ENCODE measurements around the gene STARD9. TPM values are rescaled to one million over a fixed set of nuclear protein-coding genes. Genes with fewer than 3 reads are reported as not detected.

STARD9 gene
- total RNA-seq, 1 experiment from 2014 or later: 0.92 TPM

- no peak overlapping the region for H3K4me3 Mint-ChIP-seq (ENCODE audit: low read depth, unreplicated experiment)
- DNase-seq: no peak
- no peaks in the 10 kb centered on the region for H3K36me3 Mint-ChIP-seq (ENCODE audit: insufficient read depth, unreplicated experiment)
- BruUV-seq (replicated peaks): no TSS peak
- H3K9me3 Mint-ChIP-seq (ENCODE audit: low read depth, unreplicated experiment): no peaks in the 10 kb centered on the region
- no peak for TF ChIP-seq CTCF (IDR thresholded peaks at IDR 0.05; ENCODE audit: unreplicated experiment)
- no peak overlapping the region for H3K27ac Mint-ChIP-seq (ENCODE audit: unreplicated experiment)
- H3K27me3 Mint-ChIP-seq (ENCODE audit: unreplicated experiment): no peaks in the 10 kb centered on the region
- intact Hi-C loops (cut with micrococcal nuclease; ENCODE audit: unreplicated experiment): no loop called here
- no peaks in the 10 kb centered on the region for H3K4me1 Mint-ChIP-seq (ENCODE audit: low read depth, unreplicated experiment)
- CTCF ChIA-PET: no interaction called here
Observed at GRCh38 chr15:42627485-42627884, 52.1 kb downstream of the STARD9 start.

GRCh38 chr15:42628761-42629160, 53.4 kb downstream of the STARD9 start:
- CTCF ChIA-PET: no interaction called here
- no peaks in the 10 kb centered on the region for H3K9me3 Mint-ChIP-seq (ENCODE audit: low read depth, unreplicated experiment)
- H3K4me3 Mint-ChIP-seq (ENCODE audit: low read depth, unreplicated experiment): no peak overlapping the region
- H3K36me3 Mint-ChIP-seq (ENCODE audit: insufficient read depth, unreplicated experiment): no peaks in the 10 kb centered on the region
- BruUV-seq (replicated peaks): no TSS peak
- intact Hi-C loops (cut with micrococcal nuclease; ENCODE audit: unreplicated experiment): no loop called here
- no peak for DNase-seq
- H3K27ac Mint-ChIP-seq (ENCODE audit: unreplicated experiment): no peak overlapping the region
- H3K27me3 Mint-ChIP-seq (ENCODE audit: unreplicated experiment): no peaks in the 10 kb centered on the region
- TF ChIP-seq CTCF (IDR thresholded peaks at IDR 0.05; ENCODE audit: unreplicated experiment): no peak
- no peaks in the 10 kb centered on the region for H3K4me1 Mint-ChIP-seq (ENCODE audit: low read depth, unreplicated experiment)

- no peak for TF ChIP-seq CTCF (IDR thresholded peaks at IDR 0.05; ENCODE audit: unreplicated experiment)
- no peak overlapping the region for H3K27ac Mint-ChIP-seq (ENCODE audit: unreplicated experiment)
- no peaks in the 10 kb centered on the region for H3K9me3 Mint-ChIP-seq (ENCODE audit: low read depth, unreplicated experiment)
- no peaks in the 10 kb centered on the region for H3K27me3 Mint-ChIP-seq (ENCODE audit: unreplicated experiment)
- no TSS peak for BruUV-seq (replicated peaks)
- intact Hi-C loops (cut with micrococcal nuclease; ENCODE audit: unreplicated experiment): no loop called here
- no peaks in the 10 kb centered on the region for H3K4me1 Mint-ChIP-seq (ENCODE audit: low read depth, unreplicated experiment)
- CTCF ChIA-PET: no interaction called here
- H3K4me3 Mint-ChIP-seq (ENCODE audit: low read depth, unreplicated experiment): no peak overlapping the region
- H3K36me3 Mint-ChIP-seq (ENCODE audit: insufficient read depth, unreplicated experiment): no peaks in the 10 kb centered on the region
- DNase-seq: no peak
Observed at GRCh38 chr15:42632105-42632675, 56.8 kb downstream of the STARD9 start.

GRCh38 chr15:42640109-42640508, 64.7 kb downstream of the STARD9 start:
- intact Hi-C loops (cut with micrococcal nuclease; ENCODE audit: unreplicated experiment): no loop called here
- BruUV-seq (replicated peaks): no TSS peak

More at GRCh38 chr15:42640109-42640508, 64.7 kb downstream of the STARD9 start:
- CTCF ChIA-PET: interaction anchor here (0.5 kb wide), 1 partner anchor 1150 kb away, joined by 4 read pairs; no protein-coding TSS in a partner anchor
- DNase-seq: no peak
- no peak for TF ChIP-seq CTCF (IDR thresholded peaks at IDR 0.05; ENCODE audit: unreplicated experiment)
- no peaks in the 10 kb centered on the region for H3K36me3 Mint-ChIP-seq (ENCODE audit: insufficient read depth, unreplicated experiment)
- H3K27me3 Mint-ChIP-seq (ENCODE audit: unreplicated experiment): no peaks in the 10 kb centered on the region
- H3K9me3 Mint-ChIP-seq (ENCODE audit: low read depth, unreplicated experiment): peaks cover 3% of the 10 kb centered on the region
- H3K4me1 Mint-ChIP-seq (ENCODE audit: low read depth, unreplicated experiment): no peaks in the 10 kb centered on the region
- no peak overlapping the region for H3K4me3 Mint-ChIP-seq (ENCODE audit: low read depth, unreplicated experiment)
- no peak overlapping the region for H3K27ac Mint-ChIP-seq (ENCODE audit: unreplicated experiment)

Data from Calu3 (cell line).